ENCODE data around the gene ADSS1. TPM values are rescaled to one million over a fixed set of nuclear protein-coding genes. Genes with fewer than 3 reads are reported as not detected.

ADSS1 gene
- total RNA-seq, 1 donor from 2014 or later, result 6.9 TPM

DNA sequence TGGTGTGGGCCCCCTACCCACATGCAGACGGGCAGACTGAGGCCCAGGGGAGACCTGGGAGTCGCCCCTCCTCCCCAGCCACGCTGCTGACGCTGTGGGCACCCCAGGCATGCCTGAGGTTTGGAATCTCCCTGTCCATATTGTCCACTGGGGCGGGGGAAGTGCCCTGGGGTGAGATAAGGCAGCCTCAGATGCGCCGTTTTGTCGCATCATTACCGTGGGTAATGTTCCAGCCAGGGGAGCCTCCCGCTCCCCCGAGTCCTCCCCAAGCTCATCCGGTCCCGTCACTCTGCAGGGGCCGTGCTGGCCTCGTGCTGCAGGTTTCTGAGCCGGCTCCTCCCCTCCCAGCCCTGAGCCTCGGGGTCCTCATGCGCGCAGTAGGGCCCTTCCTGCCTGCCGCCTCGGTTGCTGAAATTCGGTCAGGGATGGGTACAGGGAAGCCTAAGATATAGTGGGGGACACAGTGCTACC is 23.2 kb upstream of the ADSS1 start:
- no peaks in the 10 kb centered on the region for H3K9me3 Mint-ChIP-seq
- peaks cover 4% of the 10 kb centered on the region for H3K36me3 Mint-ChIP-seq
- peaks cover 9% of the 10 kb centered on the region for H3K4me1 Mint-ChIP-seq (ENCODE audit: unreplicated experiment)
- TF ChIP-seq, protein P1, sequence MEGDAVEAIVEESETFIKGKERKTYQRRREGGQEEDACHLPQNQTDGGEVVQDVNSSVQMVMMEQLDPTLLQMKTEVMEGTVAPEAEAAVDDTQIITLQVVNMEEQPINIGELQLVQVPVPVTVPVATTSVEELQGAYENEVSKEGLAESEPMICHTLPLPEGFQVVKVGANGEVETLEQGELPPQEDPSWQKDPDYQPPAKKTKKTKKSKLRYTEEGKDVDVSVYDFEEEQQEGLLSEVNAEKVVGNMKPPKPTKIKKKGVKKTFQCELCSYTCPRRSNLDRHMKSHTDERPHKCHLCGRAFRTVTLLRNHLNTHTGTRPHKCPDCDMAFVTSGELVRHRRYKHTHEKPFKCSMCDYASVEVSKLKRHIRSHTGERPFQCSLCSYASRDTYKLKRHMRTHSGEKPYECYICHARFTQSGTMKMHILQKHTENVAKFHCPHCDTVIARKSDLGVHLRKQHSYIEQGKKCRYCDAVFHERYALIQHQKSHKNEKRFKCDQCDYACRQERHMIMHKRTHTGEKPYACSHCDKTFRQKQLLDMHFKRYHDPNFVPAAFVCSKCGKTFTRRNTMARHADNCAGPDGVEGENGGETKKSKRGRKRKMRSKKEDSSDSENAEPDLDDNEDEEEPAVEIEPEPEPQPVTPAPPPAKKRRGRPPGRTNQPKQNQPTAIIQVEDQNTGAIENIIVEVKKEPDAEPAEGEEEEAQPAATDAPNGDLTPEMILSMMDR (conservative IDR thresholded peaks at IDR 0.05), result no peak
- no peak overlapping the region for H3K27ac Mint-ChIP-seq
- no peaks in the 10 kb centered on the region for H3K27me3 Mint-ChIP-seq
- no peak for DNase-seq (ENCODE audit: extremely low spot score, unreplicated experiment)
- H3K4me3 Mint-ChIP-seq, result no peak overlapping the region

DNA sequence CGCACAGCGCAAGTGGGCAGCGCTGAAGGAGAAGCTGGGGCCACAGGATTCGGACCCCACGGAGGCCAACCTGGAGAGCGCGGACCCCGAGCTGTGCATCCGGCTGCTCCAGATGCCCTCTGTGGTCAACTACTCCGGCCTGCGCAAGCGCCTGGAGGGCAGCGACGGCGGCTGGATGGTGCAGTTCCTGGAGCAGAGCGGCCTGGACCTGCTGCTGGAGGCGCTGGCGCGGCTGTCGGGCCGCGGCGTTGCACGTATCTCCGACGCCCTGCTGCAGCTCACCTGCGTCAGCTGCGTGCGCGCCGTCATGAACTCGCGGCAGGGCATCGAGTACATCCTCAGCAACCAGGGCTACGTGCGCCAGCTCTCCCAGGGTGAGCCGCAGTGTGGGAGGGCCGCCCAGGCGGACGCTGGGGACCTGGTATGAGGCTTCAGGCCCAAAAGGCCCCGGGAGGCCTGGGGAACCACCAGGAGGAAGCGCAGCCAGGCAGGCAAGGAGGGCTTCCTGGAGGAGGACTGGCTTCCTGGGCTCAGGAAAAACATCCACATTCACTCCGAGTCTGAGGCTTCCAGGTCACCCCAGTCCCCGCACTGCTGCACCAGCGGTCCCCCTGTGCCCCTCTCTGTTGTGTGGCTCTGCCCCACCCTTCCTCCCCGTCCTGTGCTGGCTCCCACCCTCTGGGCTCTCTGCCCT is 22.5 kb upstream of the ADSS1 start:
- Mint-ChIP-seq H3K9me3 (no peaks in the 10 kb centered on the region), H3K4me3 (no peak overlapping the region), H3K36me3 (peaks cover 4% of the 10 kb centered on the region), H3K27me3 (no peaks in the 10 kb centered on the region), H3K27ac (no peak overlapping the region), H3K4me1 (ENCODE audit: unreplicated experiment) (peaks cover 6% of the 10 kb centered on the region)
- TF ChIP-seq, protein P1 (conservative IDR thresholded peaks at IDR 0.05), result no peak
- no peak for DNase-seq (ENCODE audit: extremely low spot score, unreplicated experiment)

DNA sequence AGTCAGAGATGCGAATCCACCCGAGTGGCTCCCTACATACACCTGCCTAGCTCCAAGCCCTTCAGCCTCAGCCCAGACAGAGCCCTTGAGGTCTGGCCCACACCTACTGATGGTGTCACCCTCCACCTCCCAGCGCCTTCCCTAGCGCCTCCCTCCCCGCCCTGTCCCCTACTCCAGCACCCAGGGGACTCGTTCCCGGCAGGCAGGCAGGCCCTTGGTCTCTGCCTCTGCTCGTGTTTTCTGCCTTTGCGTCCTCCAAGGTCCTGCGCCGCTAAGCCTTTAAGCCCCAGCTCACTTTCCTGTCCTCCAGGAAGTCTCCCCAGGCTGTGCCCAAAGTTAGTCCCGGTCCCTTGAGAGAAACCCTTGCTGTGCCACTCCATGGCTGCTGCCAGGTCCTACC is 21.9 kb upstream of the ADSS1 start:
- TF ChIP-seq, protein P1 (conservative IDR thresholded peaks at IDR 0.05), result no peak
- no peak overlapping the region for H3K4me3 Mint-ChIP-seq

DNA sequence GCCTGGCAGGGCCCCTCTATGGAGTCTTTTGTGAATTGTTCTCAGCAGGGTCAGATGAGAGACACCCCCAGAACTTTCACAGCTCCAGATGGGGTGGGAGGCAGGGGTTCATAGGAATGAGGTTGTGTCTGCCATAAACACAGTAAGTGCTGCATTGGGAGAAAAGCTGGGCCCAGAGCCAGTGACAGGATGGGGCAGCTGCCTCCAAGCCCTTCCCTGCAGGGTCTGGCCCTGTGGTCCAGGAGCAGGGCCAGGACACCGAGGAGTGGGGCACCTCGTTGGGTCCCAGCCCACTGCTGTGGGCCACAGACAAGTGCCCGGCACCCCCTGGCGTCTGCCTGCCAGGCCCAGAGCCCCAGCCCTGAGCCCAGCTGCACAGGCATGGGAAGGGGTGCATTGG is 21.4 kb upstream of the ADSS1 start:
- Mint-ChIP-seq H3K27ac (no peak overlapping the region), H3K36me3 (peaks cover 4% of the 10 kb centered on the region), H3K27me3 (no peaks in the 10 kb centered on the region), H3K4me3 (no peak overlapping the region), H3K4me1 (ENCODE audit: unreplicated experiment) (peaks cover 6% of the 10 kb centered on the region), H3K9me3 (no peaks in the 10 kb centered on the region)
- DNase-seq (ENCODE audit: extremely low spot score, unreplicated experiment), result no peak
- TF ChIP-seq, protein P1 (conservative IDR thresholded peaks at IDR 0.05), result no peak

More for the DNA sequence above, 21.9 kb upstream of the ADSS1 start:
- H3K36me3 Mint-ChIP-seq, result peaks cover 4% of the 10 kb centered on the region
- H3K27ac Mint-ChIP-seq, result no peak overlapping the region
- no peaks in the 10 kb centered on the region for H3K27me3 Mint-ChIP-seq
- H3K9me3 Mint-ChIP-seq, result no peaks in the 10 kb centered on the region
- no peak for DNase-seq (ENCODE audit: extremely low spot score, unreplicated experiment)
- H3K4me1 Mint-ChIP-seq (ENCODE audit: unreplicated experiment), result peaks cover 6% of the 10 kb centered on the region

DNA sequence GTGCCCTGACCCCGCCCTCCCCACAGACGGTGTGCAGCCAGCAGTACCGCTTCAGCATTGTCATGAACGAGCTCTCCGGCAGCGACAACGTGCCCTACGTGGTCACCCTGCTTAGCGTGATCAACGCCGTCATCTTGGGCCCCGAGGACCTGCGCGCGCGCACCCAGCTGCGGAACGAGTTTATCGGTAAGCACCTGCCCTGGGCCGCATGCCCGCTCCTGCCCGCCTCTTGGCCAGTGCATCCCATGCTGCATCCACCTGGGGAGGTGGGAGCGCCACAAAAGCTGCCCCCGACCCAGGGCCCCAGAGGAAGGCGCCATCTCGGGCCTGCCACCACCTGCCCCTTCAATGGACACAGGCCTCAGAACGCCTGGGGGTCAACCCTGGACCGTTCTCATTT is 20.8 kb upstream of the ADSS1 start:
- H3K4me1 Mint-ChIP-seq (ENCODE audit: unreplicated experiment), result peaks cover 3% of the 10 kb centered on the region
- no peaks in the 10 kb centered on the region for H3K27me3 Mint-ChIP-seq
- TF ChIP-seq, protein P1 (conservative IDR thresholded peaks at IDR 0.05), result no peak
- H3K4me3 Mint-ChIP-seq, result no peak overlapping the region
- no peak for DNase-seq (ENCODE audit: extremely low spot score, unreplicated experiment)
- peaks cover 4% of the 10 kb centered on the region for H3K36me3 Mint-ChIP-seq
- no peak overlapping the region for H3K27ac Mint-ChIP-seq
- H3K9me3 Mint-ChIP-seq, result no peaks in the 10 kb centered on the region

Measured in type B pancreatic cell (in vitro differentiated cells).